Uterus (tissue), 4 donors: ENCODE results near the gene IDNK. TPM values are rescaled to one million over a fixed set of nuclear protein-coding genes. Genes with fewer than 3 reads are reported as not detected.
"Not testable (repeated sequence)": the region's sequence is repeated elsewhere in the genome, so short reads cannot be mapped to it uniquely, and the experiment has no call there.

Source experiments
- DNase-seq, 2 donors: peaks; one replicate each; pipeline ENCODE4 v3.0.0-alpha.2; 2019 to 2020
- H3K27ac ChIP-seq, 2 donors: fragments of 200-600 bp; sonication (generic); 1 replicate in 1 of 2; 2 replicates in 1 of 2; pipeline ENCODE4 v1.5.1; 2016 to 2018
- H3K27me3 ChIP-seq, 2 donors: fragments of 200-600 bp; sonication (generic); one replicate each; pipeline ENCODE4 v1.5.1; 2018 to 2019; ENCODE audit warnings: control low read depth in 1 of 2
- H3K36me3 ChIP-seq, 2 donors: fragments of 200-600 bp; sonication (generic); one replicate each; pipeline ENCODE4 v1.5.1; 2019; ENCODE audit warnings: control low read depth in 1 of 2
- H3K4me1 ChIP-seq, 2 donors: fragments of 200-600 bp; sonication (generic); one replicate each; pipeline ENCODE4 v1.5.1; 2018 to 2019; ENCODE audit warnings: control low read depth in 1 of 2
- H3K4me3 ChIP-seq, 2 donors: fragments of 200-600 bp; sonication (generic); 1 replicate in 1 of 2; 2 replicates in 1 of 2; pipeline ENCODE4 v1.5.1; 2018 to 2019; ENCODE audit warnings: mild to moderate bottlenecking in 1 of 2
- H3K9me3 ChIP-seq, 2 donors: fragments of 200-600 bp; sonication (generic); one replicate each; pipeline ENCODE4 v1.5.1; 2019; ENCODE audit warnings: control low read depth in 1 of 2
- CTCF ChIP-seq, 4 experiments: fragments of 200-600 bp in 2 of 4; fragments of 450-650 bp in 2 of 4; sonication (generic) in 2 of 4; IDR thresholded peaks; one replicate each; pipeline ENCODE4 v1.5.1; 2016 to 2019; ENCODE audit warnings: antibody characterized with exemption in 4 of 4, mild to moderate bottlenecking in 2 of 4, moderate library complexity in 1 of 4
- POLR2A ChIP-seq, 2 donors: fragments of 450-650 bp; IDR thresholded peaks; one replicate each; pipeline ENCODE4 v1.6.1; 2016; ENCODE audit warnings: antibody characterized with exemption in 2 of 2, mild to moderate bottlenecking in 1 of 2, moderate library complexity in 1 of 2
- intact Hi-C: fragments of 100-400 bp; cut with DNase I; formaldehyde crosslinking; loops from one replicate; pipeline ENCODE4 v1.15.1; 2023; ENCODE audit warnings: low total_unique reads
- total RNA-seq, 4 donors: library from RNA; depleted of rRNA in 3 of 4; stranded (reverse); fragments of >200 nt in 3 of 4; gene quantifications; one replicate each; pipeline versions ENCODE4 v1.1.0 to v1.2.4, GENCODE V29; 2014 to 2023
- donor health status: DM: yes; HTN: yes; CAD: no.

The IDNK gene
- total RNA-seq, 4 donors from 2014 or later: 2.6 to 5.5 (median 4.0) TPM; not detected in 1

DNA sequence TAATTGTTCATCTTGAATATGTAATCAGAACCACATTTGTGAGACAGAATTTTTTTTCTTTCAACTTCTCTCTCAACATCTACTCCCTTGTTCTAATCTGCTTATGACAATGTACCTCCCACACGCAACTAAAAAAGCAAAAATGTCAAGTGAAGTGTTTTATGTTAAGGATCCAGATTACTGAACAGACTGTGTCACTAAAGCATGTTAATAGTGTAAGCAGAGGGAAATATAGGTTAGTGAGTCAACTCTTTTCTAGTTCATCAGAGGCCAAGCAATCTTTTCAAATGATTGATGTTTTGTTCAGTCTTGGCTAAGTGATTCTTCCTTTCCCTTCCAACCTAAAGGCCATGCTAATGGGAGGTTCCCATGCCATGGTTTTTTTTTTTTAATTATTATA lies 34.7 kb upstream of the IDNK start:
- Histone ChIP-seq H3K4me1 (no peaks in the 10 kb centered on the region), H3K27ac (no peak overlapping the region), H3K4me3 (no peak overlapping the region), H3K27me3 (no peaks in the 10 kb centered on the region), H3K9me3 (no peaks in the 10 kb centered on the region), H3K36me3 (no peaks in the 10 kb centered on the region)
- TF ChIP-seq POLR2A (IDR thresholded peaks at IDR 0.05): no peak
- TF ChIP-seq CTCF (IDR thresholded peaks at IDR 0.05): no peak
- no peak for DNase-seq
- intact Hi-C loops: no loop called here

- peak in 3 of 4 experiments; percentile 24 to 34 (median 28) for TF ChIP-seq CTCF (IDR thresholded peaks at IDR 0.05)
- TF ChIP-seq POLR2A (IDR thresholded peaks at IDR 0.05): no peak
- Histone ChIP-seq H3K36me3 (no peaks in the 10 kb centered on the region), H3K27ac (no peak overlapping the region), H3K27me3 (no peaks in the 10 kb centered on the region), H3K4me3 (no peak overlapping the region), H3K9me3 (no peaks in the 10 kb centered on the region), H3K4me1 (no peaks in the 10 kb centered on the region)
- no peak for DNase-seq
- intact Hi-C loops: no loop called here
These were observed 25.9 kb upstream of the IDNK start for GRCh38 chr9:83596899-83597504.

- Histone ChIP-seq H3K36me3 (no peaks in the 10 kb centered on the region), H3K4me1 (no peaks in the 10 kb centered on the region), H3K9me3 (no peaks in the 10 kb centered on the region), H3K27ac (no peak overlapping the region), H3K27me3 (no peaks in the 10 kb centered on the region), H3K4me3 (no peak overlapping the region)
- TF ChIP-seq CTCF (IDR thresholded peaks at IDR 0.05): no peak
- no peak for TF ChIP-seq POLR2A (IDR thresholded peaks at IDR 0.05)
- intact Hi-C loops: no loop called here
- no peak for DNase-seq
These were observed 24.5 kb upstream of the IDNK start for GRCh38 chr9:83598487-83598886.

DNA sequence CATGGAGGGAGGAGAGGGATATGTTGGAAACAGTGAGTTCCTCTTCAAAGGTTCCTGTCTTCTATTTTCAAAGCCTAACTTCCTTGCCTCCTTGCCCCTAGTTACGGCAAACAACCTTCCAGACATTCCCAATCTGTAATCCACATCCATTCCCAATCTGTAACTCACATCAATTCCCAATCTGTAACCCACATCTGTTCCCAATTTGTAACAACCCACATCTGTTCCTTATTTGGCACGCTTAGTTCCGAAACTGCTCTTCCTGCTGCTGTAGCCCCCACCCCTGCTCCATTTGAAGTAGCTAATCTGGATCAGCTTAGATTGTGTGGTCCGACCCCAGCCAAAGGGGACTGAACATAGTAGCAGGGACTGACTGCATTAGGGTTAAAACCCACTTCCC lies 23.9 kb upstream of the IDNK start:
- no peak overlapping the region for H3K4me3 ChIP-seq
- intact Hi-C loops: no loop called here
- TF ChIP-seq POLR2A (IDR thresholded peaks at IDR 0.05) (no peak), CTCF (IDR thresholded peaks at IDR 0.05) (no peak)

DNA sequence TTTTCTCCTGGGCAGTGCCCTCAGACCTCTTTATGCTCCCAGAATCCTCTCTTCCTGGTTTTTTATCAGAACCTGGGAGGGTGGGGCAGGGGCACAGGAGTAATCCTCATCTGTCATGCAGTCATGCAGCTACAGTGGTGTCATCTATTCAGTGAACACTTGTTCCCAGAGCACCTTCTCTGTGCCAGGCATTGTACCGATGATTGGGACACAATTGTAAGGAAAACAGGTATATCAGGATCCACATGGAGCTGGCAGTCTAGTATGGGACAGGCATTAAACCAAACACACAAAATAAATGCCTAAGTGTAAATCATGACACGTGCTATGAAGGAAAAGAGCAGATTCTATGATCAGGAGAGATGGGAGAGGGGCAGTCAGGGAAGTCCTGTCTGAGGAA lies 21.5 kb upstream of the IDNK start:
- TF ChIP-seq POLR2A (IDR thresholded peaks at IDR 0.05): no peak
- Histone ChIP-seq H3K9me3 (no peaks in the 10 kb centered on the region), H3K27ac (no peak overlapping the region), H3K27me3 (no peaks in the 10 kb centered on the region), H3K4me3 (no peak overlapping the region), H3K36me3 (no peaks in the 10 kb centered on the region), H3K4me1 (no peaks in the 10 kb centered on the region)
- intact Hi-C loops: no loop called here
- DNase-seq: no peak

More for the DNA sequence above, 23.9 kb upstream of the IDNK start:
- Histone ChIP-seq H3K27me3 (no peaks in the 10 kb centered on the region), H3K36me3 (no peaks in the 10 kb centered on the region), H3K27ac (no peak overlapping the region), H3K4me1 (no peaks in the 10 kb centered on the region), H3K9me3 (no peaks in the 10 kb centered on the region)
- no peak for DNase-seq

DNA sequence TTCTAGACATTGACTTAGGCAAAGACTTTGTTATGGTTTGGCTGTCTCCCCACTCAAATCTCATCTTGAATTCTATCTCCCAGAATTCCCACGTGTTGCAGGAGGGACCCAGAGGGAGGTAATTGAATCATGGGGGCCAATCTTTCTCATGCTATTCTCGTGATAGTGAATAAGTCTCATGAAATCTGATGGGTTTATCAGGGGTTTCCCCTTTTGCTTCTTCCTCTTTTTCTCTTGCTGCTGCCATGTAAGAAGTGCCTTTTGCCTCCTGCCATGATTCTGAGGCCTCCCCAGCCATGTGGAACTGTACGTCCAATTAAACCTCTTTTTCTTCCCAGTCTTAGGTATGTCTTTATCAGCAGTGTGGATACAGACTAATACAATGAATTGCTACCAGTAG lies 15.3 kb upstream of the IDNK start:
- H3K27me3 ChIP-seq, H3K36me3 ChIP-seq, DNase-seq, H3K9me3 ChIP-seq, H3K27ac ChIP-seq, H3K4me3 ChIP-seq, H3K4me1 ChIP-seq, intact Hi-C loops: not testable (repeated sequence)

- H3K4me1 ChIP-seq, intact Hi-C loops, DNase-seq, H3K27me3 ChIP-seq, H3K36me3 ChIP-seq, H3K9me3 ChIP-seq, H3K4me3 ChIP-seq, H3K27ac ChIP-seq: not testable (repeated sequence)
These were observed 9.6 kb upstream of the IDNK start for GRCh38 chr9:83613298-83613697.
